GM18873 (cell line): ENCODE measurements around the gene CENPS.
"Not testable (repeated sequence)": the region's sequence is repeated elsewhere in the genome, so short reads cannot be mapped to it uniquely, and the experiment has no call there.

ENCODE experiments used
- ATAC-seq: cut with Tn5 transposase; IDR thresholded peaks from one replicate; pipeline ENCODE4 v1.9.1; 2021; ENCODE audit warnings: mild to moderate bottlenecking, moderate library complexity, moderate number of reproducible peaks; ENCODE audit not compliant: unreplicated experiment, low FRiP score

Gene CENPS

DNA sequence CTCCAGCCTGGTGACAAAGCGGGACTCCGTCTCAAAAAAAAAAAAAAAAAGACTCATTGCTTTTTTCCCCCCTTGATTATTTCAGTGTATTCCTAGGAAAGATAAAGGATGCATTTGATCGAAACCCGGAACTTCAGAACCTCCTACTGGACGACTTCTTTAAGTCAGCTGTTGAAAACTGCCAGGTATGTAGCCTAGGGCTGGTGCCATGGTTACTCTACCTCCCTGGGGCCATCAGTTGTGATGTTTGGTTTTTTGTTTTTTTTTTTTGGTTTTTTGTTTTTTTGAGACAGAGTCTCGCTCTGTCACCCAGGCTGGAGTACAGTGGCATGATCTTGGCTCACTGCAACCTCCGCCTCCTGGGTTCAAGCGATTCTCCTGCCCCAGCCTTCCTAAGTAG lies 11.5 kb upstream of the CENPS start:
- ATAC-seq: not testable (repeated sequence)

- ATAC-seq: no peak
Observed at GRCh38 chr1:10419351-10419750, 10.9 kb upstream of the CENPS start.

GRCh38 chr1:10421637-10422036 lies 8.6 kb upstream of the CENPS start:
- ATAC-seq: no peak

GRCh38 chr1:10424034-10424433 lies 6.2 kb upstream of the CENPS start:
- no peak for ATAC-seq

- no peak for ATAC-seq
Observed at GRCh38 chr1:10424651-10425050, 5.6 kb upstream of the CENPS start.

DNA sequence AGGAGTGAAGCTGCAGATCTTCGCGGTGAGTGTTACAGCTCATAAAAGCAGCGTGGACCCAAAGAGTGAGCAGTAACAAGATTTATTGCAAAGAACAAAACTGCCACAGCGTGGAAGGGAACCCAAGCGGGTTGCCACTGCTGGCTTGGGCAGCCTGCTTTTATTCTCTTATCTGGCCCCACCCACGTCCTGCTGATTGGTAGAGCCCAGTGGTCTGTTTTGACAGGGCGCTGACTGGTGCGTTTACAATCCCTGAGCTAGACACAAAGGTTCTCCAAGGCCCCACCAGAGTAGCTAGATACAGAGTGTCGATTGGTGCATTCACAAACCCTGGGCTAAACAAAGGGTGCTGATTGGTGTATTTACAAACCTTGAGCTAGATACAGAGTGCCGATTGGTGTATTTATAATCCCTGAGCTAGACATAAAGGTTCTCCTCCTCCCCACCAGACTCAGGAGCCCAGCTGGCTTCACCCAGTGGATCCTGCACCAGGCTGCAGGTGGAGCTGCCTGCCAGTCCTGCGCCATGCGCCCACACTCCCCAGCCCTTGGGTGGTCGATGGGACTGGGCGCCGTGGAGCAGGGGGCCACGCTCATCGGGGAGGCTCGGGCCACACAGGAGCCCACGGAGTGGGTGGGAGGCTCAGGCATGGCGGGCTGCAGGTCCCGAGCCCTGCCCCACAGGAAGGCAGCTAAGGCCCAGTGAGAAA lies 4.3 kb upstream of the CENPS start:
- not testable (repeated sequence) for ATAC-seq

DNA sequence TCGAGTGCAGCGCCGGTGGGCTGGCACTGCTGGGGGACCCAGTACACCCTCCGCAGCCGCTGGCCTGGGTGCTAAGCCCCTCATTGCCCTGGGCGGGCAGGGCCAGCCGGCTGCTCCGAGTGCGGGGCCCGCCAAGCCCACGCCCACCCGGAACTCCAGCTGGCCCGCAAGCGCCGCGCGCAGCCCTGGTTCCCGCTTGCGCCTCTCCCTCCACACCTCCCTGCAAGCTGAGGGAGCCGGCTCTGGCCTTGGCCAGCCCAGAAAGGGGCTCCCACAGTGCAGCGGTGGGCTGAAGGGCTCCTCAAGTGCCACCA lies 3.7 kb upstream of the CENPS start:
- ATAC-seq: not testable (repeated sequence)

- ATAC-seq: no peak
Observed at GRCh38 chr1:10428984-10429383, 1.2 kb upstream of the CENPS start.

- peak; percentile 9 for ATAC-seq
Observed at GRCh38 chr1:10429868-10430215, 391 bp upstream of the CENPS start.

GRCh38 chr1:10431070-10431730 lies 967 bp downstream of the CENPS start:
- no peak for ATAC-seq

- no peak for ATAC-seq
Observed at GRCh38 chr1:10432910-10433700, 2.9 kb downstream of the CENPS start.

DNA sequence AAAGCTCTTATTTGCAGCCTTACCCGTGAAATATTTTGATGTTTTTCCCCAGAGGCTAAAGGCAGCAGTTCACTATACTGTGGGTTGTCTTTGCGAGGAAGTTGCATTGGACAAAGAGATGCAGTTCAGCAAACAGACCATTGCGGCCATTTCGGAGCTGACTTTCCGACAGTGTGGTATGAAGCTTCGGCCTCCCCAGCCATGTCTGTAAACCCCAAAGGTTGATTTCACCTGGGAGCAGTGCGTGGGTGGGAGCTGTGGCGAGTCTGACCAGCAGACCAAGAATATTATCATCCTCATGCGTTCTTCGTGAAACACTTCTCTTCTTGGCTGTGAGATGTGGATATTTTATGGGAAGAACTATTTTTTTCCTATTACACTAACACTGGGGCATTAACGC lies 3.6 kb downstream of the CENPS start:
- no peak for ATAC-seq

- ATAC-seq: no peak
Observed at GRCh38 chr1:10434590-10434989, 4.4 kb downstream of the CENPS start.

- ATAC-seq: no peak
Observed at GRCh38 chr1:10437052-10437451, 6.8 kb downstream of the CENPS start.

GRCh38 chr1:10438677-10439163 lies 8.5 kb downstream of the CENPS start:
- no peak for ATAC-seq

GRCh38 chr1:10440305-10440704 lies 10.1 kb downstream of the CENPS start:
- no peak for ATAC-seq

- ATAC-seq: no peak
Observed at GRCh38 chr1:10440794-10441193, 10.6 kb downstream of the CENPS start.

GRCh38 chr1:10444248-10444647 lies 14.0 kb downstream of the CENPS start:
- ATAC-seq: no peak

GRCh38 chr1:10444795-10445397 lies 14.7 kb downstream of the CENPS start:
- ATAC-seq: no peak

GRCh38 chr1:10446790-10447422 lies 16.7 kb downstream of the CENPS start:
- no peak for ATAC-seq

GRCh38 chr1:10449751-10450150 lies 19.5 kb downstream of the CENPS start, which contains the start of gene CORT:
Gene CORT (plus strand): TSS chr1:10450031. CDS start chr1:10450224, 193 bp downstream.
- ATAC-seq: no peak
